A673 (cell line): ENCODE measurements around the gene SLC5A2. TPM values are rescaled to one million over a fixed set of nuclear protein-coding genes. Genes with fewer than 3 reads are reported as not detected.

ENCODE experiments used
- Bru-seq: library from RNA; stranded (reverse); fragments of 400-500 nt; gene quantifications from one replicate; lab custom pipeline; 2021; lab: Mats Ljungman, UMichigan
- BruChase-seq, 2 experiments: library from RNA; stranded (reverse); fragments of 400-500 nt; gene quantifications; one replicate each; lab custom pipeline; 2021; lab: Mats Ljungman, UMichigan
- BruUV-seq: library from RNA; stranded (reverse); fragments of 400-500 nt; replicated peaks from 2 replicates; lab custom pipeline; 2021; lab: Mats Ljungman, UMichigan
- CTCF ChIA-PET: fragments of 300-600 bp; sonication (Branson Sonifier 250); formaldehyde crosslinking; loops from one replicate; lab custom pipeline; 2022; ENCODE audit warnings: antibody characterized with exemption; lab: Charles Lee
- POLR2A ChIA-PET: fragments of 300-600 bp; sonication (Branson Sonifier 250); formaldehyde crosslinking; loops from one replicate; lab custom pipeline; 2022; ENCODE audit warnings: antibody characterized with exemption; ENCODE audit not compliant: low non-redundant PET; lab: Charles Lee
- DNase-seq: peaks from one replicate; pipeline ENCODE4 v3.0.0-alpha.2; 2015; ENCODE audit warnings: low spot score
- H3K27ac ChIP-seq: fragments of 200-600 bp; sonication (generic); 2 replicates; pipeline ENCODE4 v1.5.1; 2016; ENCODE audit warnings: mixed run types, low read depth, mild to moderate bottlenecking, mixed read lengths, antibody characterized with exemption, low read length; ENCODE audit not compliant: poor library complexity, severe bottlenecking
- H3K27me3 ChIP-seq: fragments of 200-600 bp; sonication (generic); replicated peaks from 2 replicates; pipeline ENCODE4 v1.6.1; 2017; ENCODE audit warnings: mixed run types, low read depth, mild to moderate bottlenecking, mixed read lengths, antibody characterized with exemption, low read length; ENCODE audit not compliant: insufficient read depth, poor library complexity
- H3K36me3 ChIP-seq: fragments of 200-600 bp; sonication (generic); 2 replicates; pipeline ENCODE4 v1.6.1; 2016; ENCODE audit warnings: mixed run types, mild to moderate bottlenecking, mixed read lengths, antibody characterized with exemption, low read length; ENCODE audit not compliant: insufficient read depth, poor library complexity, severe bottlenecking
- H3K4me1 ChIP-seq: fragments of 200-600 bp; sonication (generic); 2 replicates; pipeline ENCODE4 v1.6.1; 2017; ENCODE audit warnings: mixed run types, mild to moderate bottlenecking, mixed read lengths, antibody characterized with exemption, low read length; ENCODE audit not compliant: insufficient read depth, poor library complexity, severe bottlenecking
- H3K4me3 ChIP-seq: fragments of 200-600 bp; sonication (generic); 2 replicates; pipeline ENCODE4 v1.5.1; 2016; ENCODE audit warnings: low read depth, mixed run types, mild to moderate bottlenecking, mixed read lengths, low read length; ENCODE audit not compliant: poor library complexity, severe bottlenecking
- H3K9me3 ChIP-seq: fragments of 200-600 bp; sonication (generic); 2 replicates; pipeline ENCODE4 v1.6.1; 2016; ENCODE audit warnings: mixed run types, low read depth, mild to moderate bottlenecking, mixed read lengths, antibody characterized with exemption, low read length; ENCODE audit not compliant: poor library complexity, severe bottlenecking
- CTCF ChIP-seq: fragments of 300-800, 200-600 bp; sonication (generic); conservative IDR thresholded peaks from 2 replicates; pipeline ENCODE4 v1.5.1; 2017; ENCODE audit warnings: low read depth, mild to moderate bottlenecking, antibody characterized with exemption, low read length, moderate library complexity, mixed read lengths
- EZH2 ChIP-seq: fragments of 200-600 bp; sonication (generic); IDR thresholded peaks from 2 replicates; pipeline ENCODE4 v1.6.1; 2017; ENCODE audit warnings: borderline replicate concordance, low read depth, mild to moderate bottlenecking, mixed read lengths, antibody characterized with exemption, low read length; ENCODE audit not compliant: poor library complexity, severe bottlenecking
- intact Hi-C: fragments of 100-400 bp; cut with micrococcal nuclease; formaldehyde crosslinking; loops from one replicate; pipeline ENCODE4 v1.10.0; 2022; ENCODE audit not compliant: unreplicated experiment
- long read RNA-seq: library from polyadenylated mRNA; stranded (forward); transcript quantifications from one replicate; pipeline ENCODE4 v2.0.0, GENCODE V29; 2022
- total RNA-seq: library from RNA; stranded (reverse); gene quantifications from 2 replicates; pipeline ENCODE4 v1.2.3, GENCODE V29; 2021

Gene SLC5A2
- total RNA-seq: not detected in 2 replicates
- Bru-seq, nascent RNA: not detected
- not detected for BruChase-seq, experiment 1, labeled RNA remaining after a 2-hour chase
- not detected for BruChase-seq, experiment 2, labeled RNA remaining after a 6-hour chase
- long read RNA-seq, partial matches to known transcripts: 0 of 1 reads
- long read RNA-seq, other reads (novel, unspliced or antisense): 1 of 1 reads

GRCh38 chr16:31483081-31483480 lies at the start of gene SLC5A2:
Gene SLC5A2, plus strand, starts transcription at chr16:31483123. Its CDS starts 14 bp downstream, at chr16:31483137.
- no peak for TF ChIP-seq CTCF
- TF ChIP-seq EZH2: no peak
- intact Hi-C loops: no loop called here
- no TSS peak for BruUV-seq
- H3K4me1 ChIP-seq: peaks cover 5% of the 10 kb centered on the region
- no peaks in the 10 kb centered on the region for H3K9me3 ChIP-seq
- no peaks in the 10 kb centered on the region for H3K36me3 ChIP-seq
- ChIA-PET CTCF (no interaction called here), POLR2A (no interaction called here)
- H3K27ac ChIP-seq: no peak within 1 kb of the TSS
- DNase-seq: no peak
- peaks cover 3% of the 10 kb centered on the region for H3K27me3 ChIP-seq
- no peak within 1 kb of the TSS for H3K4me3 ChIP-seq

GRCh38 chr16:31435341-31436220 lies 47.3 kb upstream of the SLC5A2 start:
- no peaks in the 10 kb centered on the region for H3K4me1 ChIP-seq
- DNase-seq: no peak
- no peak overlapping the region for H3K27ac ChIP-seq
- POLR2A ChIA-PET: no interaction called here
- H3K4me3 ChIP-seq: no peak overlapping the region
- CTCF ChIA-PET: no interaction called here
- no peaks in the 10 kb centered on the region for H3K27me3 ChIP-seq
- no TSS peak for BruUV-seq
- H3K9me3 ChIP-seq: no peaks in the 10 kb centered on the region
- H3K36me3 ChIP-seq: no peaks in the 10 kb centered on the region
- TF ChIP-seq EZH2 (no peak), CTCF (no peak)
- intact Hi-C loops: no loop called here

GRCh38 chr16:31436221-31437045 lies 46.5 kb upstream of the SLC5A2 start:
- Histone ChIP-seq H3K4me1 (no peaks in the 10 kb centered on the region), H3K9me3 (no peaks in the 10 kb centered on the region), H3K36me3 (no peaks in the 10 kb centered on the region), H3K27me3 (no peaks in the 10 kb centered on the region), H3K4me3 (no peak overlapping the region), H3K27ac (no peak overlapping the region)
- POLR2A ChIA-PET: no interaction called here
- intact Hi-C loops: no loop called here
- no TSS peak for BruUV-seq
- CTCF ChIA-PET: interaction anchor here (1.0 kb wide), 1 partner anchor 15 kb away, joined by 3 read pairs; no protein-coding TSS in a partner anchor
- DNase-seq: no peak
- no peak for TF ChIP-seq CTCF
- no peak for TF ChIP-seq EZH2
